IPS-NIHi7 (cell line): ENCODE results near the gene ZYG11B.
"Not testable (repeated sequence)": the region's sequence is repeated elsewhere in the genome, so short reads cannot be mapped to it uniquely, and the experiment has no call there.

Experiments used
- DNase-seq: peaks from one replicate; pipeline ENCODE4 v3.0.0; 2012; ENCODE audit warnings: mixed read lengths; ENCODE audit errors: extremely low spot score

ZYG11B gene

GRCh38 chr1:52852854-52853253 is 126.6 kb downstream of the ZYG11B start:
- no peak for DNase-seq

GRCh38 chr1:52855584-52855983 is 129.3 kb downstream of the ZYG11B start:
- no peak for DNase-seq

- DNase-seq: no peak
Observed at GRCh38 chr1:52856026-52856425, 129.8 kb downstream of the ZYG11B start.

- DNase-seq: no peak
Observed at GRCh38 chr1:52857443-52857842, 131.2 kb downstream of the ZYG11B start.

GRCh38 chr1:52862666-52863458 is 136.6 kb downstream of the ZYG11B start:
- DNase-seq: no peak

GRCh38 chr1:52867087-52867863 is 141.0 kb downstream of the ZYG11B start:
- no peak for DNase-seq

GRCh38 chr1:52869727-52870126 is 143.5 kb downstream of the ZYG11B start:
- DNase-seq: not testable (repeated sequence)

GRCh38 chr1:52876843-52877242 is 150.6 kb downstream of the ZYG11B start:
- no peak for DNase-seq
